HG02973 (cell line): Measurements from ENCODE around the gene ERC2.

Experiments used
- ATAC-seq: cut with Tn5 transposase; IDR thresholded peaks from one replicate; pipeline ENCODE4 v1.9.1; 2021; ENCODE audit warnings: moderate library complexity; ENCODE audit not compliant: unreplicated experiment

ERC2 gene

DNA sequence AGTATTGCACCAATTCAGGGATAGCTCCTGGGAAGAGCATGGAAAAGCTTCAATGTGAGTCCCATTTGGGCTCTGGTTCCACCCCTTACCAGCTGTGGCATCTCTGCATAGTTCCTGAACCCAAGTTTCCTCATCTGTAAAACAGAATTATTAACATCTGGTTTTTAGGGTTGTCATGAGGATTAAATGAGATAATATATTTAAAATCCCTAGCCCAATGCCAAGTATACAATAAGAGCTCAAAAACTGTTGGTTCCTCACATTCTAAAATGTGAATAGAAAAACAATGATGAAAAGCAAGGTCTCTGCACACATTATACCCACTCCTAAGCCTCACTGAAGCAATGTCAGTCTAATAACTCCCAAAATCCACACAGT, 743.9 kb downstream of the ERC2 start:
- ATAC-seq: no peak

DNA sequence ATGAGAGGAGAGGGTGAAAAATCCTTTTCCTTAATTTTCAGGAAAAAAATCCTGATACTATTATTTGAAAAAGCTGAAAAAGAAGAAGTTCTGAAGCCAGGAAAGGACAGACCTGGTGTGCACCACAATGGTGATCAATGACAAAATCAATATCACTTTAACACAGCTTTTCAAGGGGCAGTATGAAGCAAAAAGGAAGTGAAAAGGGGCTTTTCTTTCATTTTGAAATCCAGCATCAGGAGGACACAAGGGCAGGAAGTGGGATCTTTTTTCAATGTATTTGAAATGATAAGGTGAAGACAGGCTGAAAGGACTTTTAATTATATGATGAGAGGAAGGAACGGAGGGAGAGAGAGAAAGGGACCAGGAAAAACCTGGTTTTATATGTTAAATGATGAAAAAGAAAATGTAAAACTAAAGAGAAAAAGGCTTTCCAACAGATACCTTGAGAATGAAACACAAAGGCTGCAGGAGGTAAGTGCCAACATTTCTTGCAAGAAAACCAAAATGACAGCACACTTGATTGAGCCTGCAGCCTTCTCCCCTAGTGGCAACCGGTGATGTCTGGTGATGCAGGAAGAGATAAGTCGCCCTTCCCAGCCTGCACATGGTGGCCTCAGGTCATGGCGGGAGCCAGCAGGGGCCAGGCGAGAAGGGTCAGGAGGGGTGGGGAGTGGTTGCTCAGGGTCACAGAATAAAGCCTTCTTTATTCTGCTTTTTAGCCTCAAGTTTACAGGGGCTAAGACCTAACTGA, 744.4 kb downstream of the ERC2 start:
- ATAC-seq: no peak

DNA sequence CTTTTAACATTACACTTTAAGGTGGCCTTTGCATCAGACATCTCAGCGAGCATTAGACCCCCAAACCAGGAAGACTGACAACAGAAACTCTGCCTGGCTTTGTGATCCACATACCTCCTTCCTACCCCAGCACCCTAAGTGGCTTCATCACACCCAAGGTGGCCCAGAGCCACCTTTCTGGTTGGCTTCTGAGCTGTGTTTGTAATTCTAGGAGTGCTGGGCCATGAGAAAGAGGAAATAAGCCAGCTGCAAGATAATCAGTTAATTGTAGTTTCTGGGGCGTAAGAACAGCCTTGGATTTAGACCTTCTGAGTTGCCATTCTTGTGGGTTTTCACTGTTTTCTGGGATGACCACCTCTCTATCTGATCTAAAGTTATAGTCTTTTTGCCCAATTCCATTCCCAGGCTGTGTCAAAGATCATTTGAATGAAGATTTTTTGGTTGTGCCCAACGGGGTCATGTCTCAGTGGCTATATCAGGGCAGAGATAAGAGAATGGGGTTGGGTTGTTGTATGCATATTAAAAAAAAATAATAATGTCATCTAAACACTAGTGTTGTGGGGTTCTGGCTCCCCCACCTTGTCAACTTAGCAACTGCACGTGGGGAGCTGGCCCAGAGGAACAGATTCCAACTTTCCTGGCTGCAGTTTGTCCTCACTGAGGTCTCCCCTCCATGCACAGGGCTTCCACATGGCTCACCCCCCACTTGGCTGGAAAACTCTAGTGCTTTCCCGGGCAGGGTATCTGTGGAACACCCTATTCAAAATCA, 746.4 kb downstream of the ERC2 start:
- ATAC-seq: no peak

DNA sequence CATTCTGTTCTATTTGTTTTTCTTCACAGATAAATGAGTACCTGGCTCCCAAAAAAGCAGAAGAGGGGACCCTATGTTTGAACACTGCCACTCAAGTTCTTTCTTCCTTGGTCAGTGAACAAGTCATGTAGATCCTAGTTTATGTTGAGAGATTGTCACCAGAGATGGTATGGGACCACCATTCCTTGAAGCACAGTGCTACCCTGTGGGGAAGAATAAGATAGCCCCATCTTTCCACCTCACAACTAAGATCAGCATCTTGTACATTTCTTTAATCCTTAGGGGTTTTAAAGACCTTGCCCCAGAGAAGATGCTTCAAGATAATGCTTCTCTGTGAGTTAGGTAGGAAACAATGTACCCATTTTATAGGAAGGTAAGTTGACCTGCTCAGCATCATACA, 747.7 kb downstream of the ERC2 start:
- no peak for ATAC-seq

DNA sequence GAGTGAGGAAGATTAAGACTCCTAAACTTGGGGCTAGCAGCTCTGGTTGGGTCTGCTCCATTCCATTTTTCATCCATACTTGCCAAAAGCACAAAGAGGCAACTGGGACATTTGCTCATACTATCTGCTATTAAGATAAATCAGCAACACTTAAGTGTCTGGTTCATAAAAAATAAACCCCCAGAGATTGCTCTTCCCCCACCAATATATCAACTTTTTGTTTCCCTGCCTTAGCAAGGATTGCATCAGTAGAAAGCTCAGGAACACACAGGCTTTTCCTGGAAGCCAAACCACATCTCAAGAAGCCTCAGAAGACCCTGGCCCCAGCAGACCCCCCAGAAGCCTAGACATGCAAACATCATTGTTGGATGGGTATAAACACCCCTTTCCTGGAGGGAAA, 748.8 kb downstream of the ERC2 start:
- ATAC-seq: no peak

DNA sequence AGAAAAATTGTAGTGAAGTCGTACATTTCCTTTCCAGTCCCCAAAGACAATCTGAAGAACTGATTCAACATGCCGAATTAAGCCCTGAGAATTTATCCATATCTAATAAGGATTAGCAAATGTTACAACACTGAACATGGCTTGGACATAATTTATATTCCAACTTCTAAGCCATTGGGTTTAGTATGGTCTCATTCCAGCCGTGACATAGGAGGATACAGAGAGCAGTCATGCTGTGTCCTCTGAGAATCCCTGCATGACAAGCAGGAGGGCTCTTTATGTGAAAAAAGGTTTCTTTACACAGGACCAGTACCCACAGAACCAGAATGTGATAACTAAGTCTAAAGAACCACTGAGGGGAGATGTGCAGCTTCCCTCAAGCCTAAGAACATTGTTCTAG, 749.3 kb downstream of the ERC2 start:
- no peak for ATAC-seq

DNA sequence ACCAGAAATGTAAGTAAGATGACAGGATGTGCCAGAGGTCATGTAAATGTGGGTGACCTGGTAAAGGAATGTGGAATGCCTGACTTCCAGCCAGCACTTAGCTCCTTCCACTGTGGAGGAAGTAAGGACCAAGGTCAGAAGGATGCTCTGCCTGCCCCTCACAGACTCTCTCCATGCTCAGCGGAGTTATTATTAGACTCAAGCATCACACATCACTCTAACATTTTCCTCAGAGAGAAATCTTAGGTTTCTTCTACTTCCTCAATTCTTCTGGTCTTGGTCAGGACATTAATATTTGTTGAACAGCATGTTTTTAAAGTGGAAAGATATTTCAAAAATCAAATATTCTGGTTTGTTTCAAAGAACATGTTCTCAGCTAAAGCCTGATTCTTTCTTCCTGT, 749.7 kb downstream of the ERC2 start:
- no peak for ATAC-seq

DNA sequence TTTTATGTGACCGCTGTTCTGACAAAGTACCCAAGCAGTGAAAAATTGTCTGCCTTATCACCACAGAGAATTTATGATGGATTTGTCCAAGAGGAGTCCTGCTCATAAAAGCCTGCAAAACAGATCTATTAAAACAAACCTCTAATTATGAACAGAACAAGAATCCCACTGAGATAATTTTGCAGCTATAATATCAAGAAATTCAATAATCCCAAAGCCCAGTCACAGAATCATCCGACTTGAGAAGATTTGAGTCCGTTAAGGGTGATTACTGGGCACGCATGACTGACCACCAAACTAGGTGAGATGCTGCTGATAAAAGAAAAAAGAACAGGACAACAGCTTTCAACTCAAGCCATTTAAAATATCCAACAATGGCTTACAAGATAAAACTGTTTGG, 750.2 kb downstream of the ERC2 start:
- no peak for ATAC-seq

DNA sequence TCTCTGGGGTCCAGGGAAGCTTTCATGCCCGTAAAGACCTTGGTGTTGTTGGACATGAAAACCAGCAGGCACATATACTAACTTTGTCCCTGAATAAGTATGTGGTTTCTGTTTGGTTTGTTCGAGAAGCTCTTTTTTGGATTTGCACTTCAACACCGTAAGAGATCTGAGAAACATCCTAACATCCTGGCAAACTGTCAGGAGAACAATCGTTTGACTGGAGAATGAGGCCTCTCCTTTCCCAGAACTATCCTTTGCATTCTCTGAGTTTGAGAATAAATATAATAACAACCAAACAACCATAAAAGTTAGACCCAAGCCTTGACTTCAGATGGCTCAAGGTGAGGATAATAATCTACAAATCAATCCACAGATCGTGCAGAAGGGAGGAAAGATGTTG, 750.8 kb downstream of the ERC2 start:
- no peak for ATAC-seq

DNA sequence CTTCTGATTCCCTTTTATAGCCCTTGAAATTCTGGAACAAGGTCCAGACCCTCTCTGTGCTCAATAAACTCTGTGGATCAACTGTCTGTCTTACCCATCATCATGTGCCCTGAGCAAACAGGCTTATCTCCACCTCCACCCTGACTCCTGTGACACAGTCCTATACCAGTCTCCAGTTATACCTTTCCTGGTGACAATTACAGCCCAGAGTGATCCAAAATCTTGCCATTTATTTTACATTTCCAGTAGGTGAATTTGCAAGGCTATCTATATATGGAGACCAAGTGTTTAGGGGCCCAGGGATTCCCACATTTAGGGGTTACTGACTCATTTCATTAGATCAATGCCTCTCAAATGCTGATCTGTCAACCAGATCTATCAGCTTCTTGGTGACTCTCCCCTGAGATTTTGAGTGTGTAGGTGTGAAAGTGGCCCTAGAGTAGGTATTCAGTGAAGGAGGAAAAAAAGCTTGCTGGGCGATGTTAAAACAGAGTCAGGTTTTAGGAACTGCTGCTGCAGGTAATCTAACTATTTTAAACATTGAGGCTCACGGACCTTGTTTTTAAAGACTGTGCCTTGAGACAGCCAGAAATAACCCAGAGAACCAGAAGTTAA, 751.5 kb downstream of the ERC2 start:
- no peak for ATAC-seq

DNA sequence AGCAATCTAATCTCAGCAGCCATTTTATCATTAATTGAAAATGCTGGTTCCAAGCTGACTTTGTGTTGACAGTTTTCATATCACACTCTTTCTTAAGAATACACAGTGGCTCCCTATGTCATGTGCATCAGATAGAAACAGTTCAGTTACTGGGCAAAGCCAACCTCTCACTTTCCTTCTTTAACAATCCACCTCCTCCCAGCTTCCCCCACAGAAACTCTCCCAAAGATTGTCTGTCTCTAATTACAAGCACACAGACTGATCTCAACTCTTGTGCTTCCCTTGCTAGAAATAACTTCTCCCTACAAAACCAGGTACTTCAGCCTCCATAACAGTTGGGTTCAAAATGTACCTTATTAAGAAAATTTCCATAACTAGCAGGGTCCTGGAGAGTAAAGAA, 752.2 kb downstream of the ERC2 start:
- no peak for ATAC-seq

DNA sequence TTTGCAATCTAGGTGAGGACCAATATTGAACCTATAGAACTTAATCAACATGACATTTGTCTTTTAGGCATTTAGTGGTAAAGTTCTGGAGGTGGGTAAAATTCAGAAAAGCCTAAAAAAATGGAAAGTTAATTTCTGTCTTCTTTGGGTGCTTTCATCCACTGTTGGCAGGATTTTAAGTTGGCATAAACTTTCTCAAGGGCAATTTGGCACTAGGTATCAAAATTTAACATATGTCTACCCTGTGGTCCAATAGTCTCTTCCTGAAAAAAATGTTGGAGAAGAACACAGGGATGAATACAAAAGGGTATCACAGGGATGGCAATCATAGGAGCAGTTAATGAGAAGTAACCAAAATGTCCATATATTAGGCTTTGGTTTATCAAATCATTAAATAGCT, 754.2 kb downstream of the ERC2 start:
- no peak for ATAC-seq

DNA sequence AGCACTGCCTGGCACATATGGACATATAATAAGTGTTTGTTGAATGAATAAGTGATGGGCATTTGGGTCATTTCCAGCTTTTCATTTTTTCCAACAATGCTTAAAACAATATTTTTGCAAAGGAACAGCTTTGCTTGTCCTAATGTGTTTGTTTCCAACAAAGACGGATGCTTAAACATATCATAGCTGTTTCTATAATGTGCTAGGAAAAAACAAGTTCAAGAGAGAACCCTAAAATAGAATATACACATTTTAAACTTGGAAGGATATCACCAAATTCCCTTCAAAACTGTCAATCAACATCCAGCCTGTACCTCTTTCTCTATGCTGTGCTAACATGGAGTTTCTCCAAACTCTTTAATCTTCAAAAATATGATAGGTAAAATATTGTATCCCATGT, 756.6 kb downstream of the ERC2 start:
- no peak for ATAC-seq

DNA sequence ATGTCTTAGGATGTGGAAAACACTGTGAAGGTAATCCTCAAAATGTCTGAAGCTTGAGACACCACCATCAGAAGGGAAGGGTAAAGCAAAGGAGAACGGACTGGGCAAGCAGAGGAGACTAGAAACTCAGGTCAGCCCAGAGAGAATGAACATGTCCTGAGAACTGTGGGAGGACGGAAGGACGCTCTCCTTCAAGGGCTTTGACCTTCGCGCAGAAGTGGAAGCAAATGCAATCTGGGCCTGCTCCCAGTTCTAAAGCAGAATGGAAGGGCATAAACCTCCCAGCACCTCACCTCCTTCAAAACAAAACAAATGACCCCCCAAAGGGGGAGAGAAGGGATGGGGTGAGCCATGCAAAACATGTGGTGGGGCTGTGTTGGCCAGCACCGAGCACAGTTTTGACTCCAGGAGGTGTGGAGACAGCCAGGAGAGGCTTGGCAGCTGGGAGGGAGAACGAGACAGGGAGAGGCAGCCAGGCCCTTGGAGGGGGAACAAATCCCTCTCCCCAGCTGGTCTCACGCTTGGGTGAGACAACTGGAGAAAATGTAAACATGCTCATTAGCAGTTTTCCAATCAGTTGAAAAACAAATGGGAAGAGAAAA, 758.8 kb downstream of the ERC2 start:
- no peak for ATAC-seq

DNA sequence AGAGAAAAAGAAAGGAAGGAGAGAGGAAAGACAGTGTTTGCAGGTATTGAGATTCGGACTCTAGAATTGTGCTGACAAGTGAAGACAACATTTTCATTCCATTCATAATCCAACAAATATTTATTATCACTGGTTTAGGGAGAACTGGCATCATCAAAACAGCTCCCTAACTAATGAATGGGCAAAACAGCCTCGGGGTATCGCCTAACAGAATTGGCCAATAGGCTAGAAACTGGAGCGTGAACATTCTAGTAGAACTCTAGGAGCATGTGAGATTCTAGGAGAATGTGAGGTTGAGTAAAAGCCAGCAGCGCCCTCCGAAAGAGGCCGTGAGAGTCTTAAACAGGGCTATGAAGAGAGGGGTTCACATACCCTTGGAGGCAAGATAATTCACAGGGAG, 759.3 kb downstream of the ERC2 start:
- ATAC-seq: no peak

DNA sequence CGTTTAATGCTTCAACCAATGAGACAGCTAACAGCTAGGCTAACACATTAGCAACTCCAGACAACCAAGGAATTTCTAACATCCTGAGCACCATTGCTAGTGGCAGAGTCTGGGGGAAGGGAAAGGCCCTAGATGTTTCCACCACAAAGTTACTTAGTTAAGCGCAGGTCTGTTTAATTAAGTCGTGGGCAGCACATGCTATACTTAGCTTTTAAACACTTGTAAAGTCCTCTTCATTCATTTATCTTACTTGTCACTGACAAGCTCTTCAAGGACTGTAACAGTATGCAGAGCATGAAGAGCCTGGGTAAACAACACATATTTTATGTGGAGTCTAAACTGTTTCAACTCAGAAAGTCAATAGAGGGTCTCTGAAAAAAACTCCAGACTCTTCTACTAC, 760.0 kb downstream of the ERC2 start:
- ATAC-seq: no peak

DNA sequence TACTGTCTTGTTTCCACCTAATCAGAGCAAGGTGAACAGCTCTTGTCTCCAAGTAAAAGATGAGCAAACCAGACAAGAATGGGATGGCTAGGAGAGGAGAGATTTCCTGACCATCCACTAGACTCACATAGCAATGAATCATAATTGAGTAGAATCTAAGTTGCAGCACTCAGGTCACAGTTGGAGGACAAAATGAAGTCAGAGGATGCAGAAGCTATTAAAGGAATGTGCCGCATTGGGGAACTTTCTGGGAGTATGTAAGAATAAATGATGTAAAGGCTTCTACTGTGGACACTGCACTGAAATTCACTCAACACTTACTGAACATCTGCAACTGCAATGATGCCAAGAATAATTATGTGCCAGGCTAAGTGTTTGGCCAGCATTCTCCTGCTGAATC, 763.7 kb downstream of the ERC2 start:
- ATAC-seq: no peak

DNA sequence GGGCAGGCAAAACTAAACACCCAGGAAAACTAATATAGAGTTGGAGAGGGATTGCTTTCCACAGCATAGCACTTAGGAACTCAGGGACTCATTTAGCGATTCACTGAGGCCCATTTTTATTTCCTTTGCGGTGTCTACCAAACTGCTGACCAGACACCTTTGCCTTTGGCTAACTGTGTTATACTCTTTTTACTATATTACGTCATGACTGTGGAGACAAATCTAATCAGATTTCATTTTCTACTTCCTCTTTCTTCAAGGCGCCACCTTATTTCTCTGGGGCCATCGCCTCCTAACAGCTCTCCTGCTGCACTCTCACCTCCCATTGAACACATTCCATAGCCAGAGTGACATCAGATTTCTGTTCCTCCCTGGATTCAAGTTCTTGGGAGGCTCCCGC, 765.4 kb downstream of the ERC2 start:
- no peak for ATAC-seq

DNA sequence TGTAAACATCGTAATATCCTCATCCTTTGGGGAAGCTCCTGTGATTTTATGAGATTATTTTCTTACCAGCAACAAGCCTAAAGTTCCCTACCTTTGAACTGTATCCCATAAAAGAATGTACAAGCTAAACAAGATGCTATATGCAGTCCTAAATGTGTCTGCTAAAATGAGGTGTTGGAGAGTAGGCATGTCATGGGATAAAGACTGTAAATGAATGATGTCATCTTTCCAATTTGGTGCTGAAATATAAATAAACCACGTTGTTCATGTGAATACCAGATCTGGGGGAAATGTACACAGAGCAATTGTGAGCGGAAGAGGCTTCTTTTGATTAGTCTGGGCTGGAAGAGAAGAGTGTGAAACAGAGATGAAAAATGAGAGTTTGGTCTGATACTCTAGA, 766.3 kb downstream of the ERC2 start:
- no peak for ATAC-seq

DNA sequence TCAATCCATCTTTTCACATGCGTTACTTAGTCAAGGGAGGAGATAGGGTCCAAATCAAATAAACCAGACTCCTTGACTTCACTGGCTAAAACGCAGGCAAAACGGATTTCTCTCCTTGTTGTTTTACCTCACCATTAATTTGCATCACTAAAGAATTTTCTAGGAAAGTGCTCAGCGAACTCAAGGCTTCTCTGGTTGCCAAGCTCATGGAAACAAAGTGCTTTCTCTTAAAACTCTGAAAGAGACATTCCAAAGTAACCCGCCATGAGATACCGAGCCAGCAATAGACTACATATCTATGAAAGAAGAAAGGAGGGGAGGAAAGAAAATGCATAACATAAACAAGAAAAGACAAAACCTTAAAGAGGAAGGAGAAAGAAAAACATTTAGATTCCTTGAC, 769.4 kb downstream of the ERC2 start:
- no peak for ATAC-seq

DNA sequence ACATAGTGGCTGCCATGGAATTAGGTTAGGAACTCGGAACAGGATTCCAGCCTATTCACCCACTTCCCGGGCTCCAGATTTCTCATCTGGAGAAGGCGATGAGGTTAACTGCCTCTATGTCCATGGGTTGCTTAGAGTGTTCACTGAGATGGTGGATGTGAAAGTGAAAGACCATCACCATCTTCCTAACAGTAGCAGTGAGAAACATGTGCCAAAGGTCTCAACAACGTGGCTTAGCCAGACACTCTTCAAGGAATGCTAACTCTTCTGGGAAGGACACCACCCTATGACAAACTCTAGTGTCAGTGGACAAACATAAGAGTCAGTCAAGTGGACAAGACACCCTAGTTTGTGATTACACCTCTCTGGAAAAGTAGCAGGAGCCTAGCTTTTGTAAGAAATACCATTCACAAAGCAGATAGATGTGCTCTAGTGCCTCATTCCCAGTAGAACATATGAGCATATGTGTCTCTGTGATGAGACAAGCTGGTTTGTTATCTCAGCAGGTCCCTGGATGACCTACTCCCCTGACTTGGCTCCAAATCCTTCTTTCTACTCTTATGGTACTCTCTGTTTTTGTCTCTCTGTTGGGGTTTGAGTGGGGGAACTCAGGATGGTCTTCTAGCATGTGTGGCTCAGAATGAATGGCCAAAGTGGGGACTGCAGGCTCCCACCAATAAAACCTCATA, 770.9 kb downstream of the ERC2 start:
- no peak for ATAC-seq
